WTC11 (cell line): ENCODE results near the gene LIPM.

Source experiments
- ATF3 ChIP-seq: sonication (generic); formaldehyde crosslinking; conservative IDR thresholded peaks from 2 replicates; pipeline ENCODE4 v1.8.1; 2022; ENCODE audit warnings: mild to moderate bottlenecking, missing genetic modification reagents
- CREM ChIP-seq: sonication (generic); formaldehyde crosslinking; IDR thresholded peaks from 2 replicates; pipeline ENCODE4 v1.8.1; 2022; ENCODE audit warnings: mild to moderate bottlenecking, missing genetic modification reagents, moderate library complexity
- HMGA2 ChIP-seq: fragments of 250-450 bp; sonication (Bioruptor Pico); IDR thresholded peaks from 2 replicates; pipeline ENCODE4 v1.4.0; 2021; ENCODE audit warnings: mild to moderate bottlenecking, moderate library complexity
- NFYB ChIP-seq: sonication (generic); formaldehyde crosslinking; conservative IDR thresholded peaks from 2 replicates; pipeline ENCODE4 v1.8.0; 2022; ENCODE audit warnings: low read depth, missing genetic modification reagents
- OVOL2 ChIP-seq: fragments of 250-450 bp; sonication (Bioruptor Pico); IDR thresholded peaks from 2 replicates; pipeline ENCODE4 v1.9.0; 2021; ENCODE audit warnings: mild to moderate bottlenecking, borderline replicate concordance
- RELA ChIP-seq: sonication (generic); formaldehyde crosslinking; IDR thresholded peaks from 2 replicates; pipeline ENCODE4 v1.8.1; 2022; ENCODE audit warnings: missing genetic modification reagents, mild to moderate bottlenecking, borderline replicate concordance
- TEAD4 ChIP-seq: sonication (generic); formaldehyde crosslinking; IDR thresholded peaks from 2 replicates; pipeline ENCODE4 v1.8.0; 2022; ENCODE audit warnings: mild to moderate bottlenecking, missing genetic modification reagents
- TP53 ChIP-seq: sonication (generic); formaldehyde crosslinking; IDR thresholded peaks from 2 replicates; pipeline ENCODE4 v1.8.1; 2023; ENCODE audit warnings: mild to moderate bottlenecking, missing genetic modification reagents
- USF2 ChIP-seq: sonication (generic); formaldehyde crosslinking; IDR thresholded peaks from 2 replicates; pipeline ENCODE4 v1.8.1; 2023; ENCODE audit warnings: mild to moderate bottlenecking, missing genetic modification reagents, moderate library complexity
- ZNF512 ChIP-seq: sonication (generic); formaldehyde crosslinking; IDR thresholded peaks from 2 replicates; pipeline ENCODE4 v1.8.1; 2022; ENCODE audit warnings: missing genetic modification reagents, borderline replicate concordance
- TF ChIP-seq, protein P1 (sequence below): fragments of 200-600 bp; IDR thresholded peaks from 2 replicates; pipeline ENCODE4 v1.8.0; 2022; ENCODE audit warnings: antibody characterized with exemption
- TF ChIP-seq, protein P2 (sequence below): sonication (generic); formaldehyde crosslinking; IDR thresholded peaks from 2 replicates; pipeline ENCODE4 v1.8.0; 2022; ENCODE audit warnings: mild to moderate bottlenecking, missing genetic modification reagents

DNA sequence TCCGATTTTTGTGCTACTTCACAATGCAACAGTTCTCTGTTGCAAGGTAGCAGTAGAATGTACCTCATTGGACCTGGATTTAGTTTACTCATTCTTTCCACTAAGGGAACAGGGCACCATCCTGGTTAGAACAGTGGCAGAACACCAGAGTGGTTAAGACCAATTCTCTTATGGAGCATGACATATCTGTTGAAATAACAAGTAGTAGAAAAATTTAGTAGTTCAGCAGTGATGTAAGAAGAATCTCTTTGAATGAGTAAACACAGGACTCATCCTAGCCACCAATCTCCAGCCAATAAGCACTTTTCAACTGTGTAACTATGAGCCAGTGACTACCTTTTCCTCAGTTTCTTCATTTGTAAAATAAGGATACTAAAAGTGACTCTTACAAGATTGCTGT, 46.7 kb downstream of the LIPM start:
- TF ChIP-seq CREM (no peak), TP53 (CRISPR knock-in tag) (no peak), OVOL2 (no peak), ATF3 (CRISPR knock-in tag) (no peak), USF2 (CRISPR knock-in tag) (no peak), RELA (CRISPR knock-in tag) (no peak), HMGA2 (CRISPR knock-in tag) (no peak), NFYB (no peak), TEAD4 (CRISPR knock-in tag) (no peak), ZNF512 (CRISPR knock-in tag) (no peak)
- TF ChIP-seq, protein P1, sequence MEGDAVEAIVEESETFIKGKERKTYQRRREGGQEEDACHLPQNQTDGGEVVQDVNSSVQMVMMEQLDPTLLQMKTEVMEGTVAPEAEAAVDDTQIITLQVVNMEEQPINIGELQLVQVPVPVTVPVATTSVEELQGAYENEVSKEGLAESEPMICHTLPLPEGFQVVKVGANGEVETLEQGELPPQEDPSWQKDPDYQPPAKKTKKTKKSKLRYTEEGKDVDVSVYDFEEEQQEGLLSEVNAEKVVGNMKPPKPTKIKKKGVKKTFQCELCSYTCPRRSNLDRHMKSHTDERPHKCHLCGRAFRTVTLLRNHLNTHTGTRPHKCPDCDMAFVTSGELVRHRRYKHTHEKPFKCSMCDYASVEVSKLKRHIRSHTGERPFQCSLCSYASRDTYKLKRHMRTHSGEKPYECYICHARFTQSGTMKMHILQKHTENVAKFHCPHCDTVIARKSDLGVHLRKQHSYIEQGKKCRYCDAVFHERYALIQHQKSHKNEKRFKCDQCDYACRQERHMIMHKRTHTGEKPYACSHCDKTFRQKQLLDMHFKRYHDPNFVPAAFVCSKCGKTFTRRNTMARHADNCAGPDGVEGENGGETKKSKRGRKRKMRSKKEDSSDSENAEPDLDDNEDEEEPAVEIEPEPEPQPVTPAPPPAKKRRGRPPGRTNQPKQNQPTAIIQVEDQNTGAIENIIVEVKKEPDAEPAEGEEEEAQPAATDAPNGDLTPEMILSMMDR, result no peak
- TF ChIP-seq, protein P2, sequence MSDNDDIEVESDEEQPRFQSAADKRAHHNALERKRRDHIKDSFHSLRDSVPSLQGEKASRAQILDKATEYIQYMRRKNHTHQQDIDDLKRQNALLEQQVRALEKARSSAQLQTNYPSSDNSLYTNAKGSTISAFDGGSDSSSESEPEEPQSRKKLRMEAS (CRISPR knock-in tag), result no peak
